Kidney (tissue), 14 donors: ENCODE results near the gene SMAD1. TPM values are rescaled to one million over a fixed set of nuclear protein-coding genes. Genes with fewer than 3 reads are reported as not detected.

ENCODE experiments used
- DNase-seq, 5 donors: peaks; one replicate each; pipeline ENCODE4 v3.0.0-alpha.2; 2013 to 2020
- FAIRE-seq: peaks from 2 replicates; lab custom pipeline; 2012; peaks lifted over from hg19 to GRCh38; lab: Jason Lieb, UNC
- H3K27ac ChIP-seq, 2 donors: one replicate each; pipeline ENCODE4 v1.7.0; 2013; ENCODE audit warnings: low read depth in 2 of 2, low read length in 2 of 2, inconsistent platforms in 1 of 2
- H3K27me3 ChIP-seq: one replicate; pipeline ENCODE4 v1.7.1; 2013; ENCODE audit warnings: low read length, inconsistent platforms; ENCODE audit not compliant: control insufficient read depth, insufficient read depth
- H3K36me3 ChIP-seq, 3 donors: one replicate each; pipeline versions ENCODE4 v1.7.0 to v1.7.1; 2013; ENCODE audit warnings: low read length in 3 of 3, control low read depth in 1 of 3, inconsistent platforms in 1 of 3; ENCODE audit not compliant: insufficient read depth in 3 of 3, control insufficient read depth in 2 of 3
- H3K4me1 ChIP-seq, 3 donors: one replicate each; pipeline versions ENCODE4 v1.7.0 to v1.7.1; 2013; ENCODE audit warnings: low read length in 3 of 3, inconsistent platforms in 1 of 3, low read depth in 1 of 3; ENCODE audit not compliant: control insufficient read depth in 2 of 3, insufficient read depth in 2 of 3
- H3K4me3 ChIP-seq, 3 donors: one replicate each; pipeline versions ENCODE4 v1.7.0 to v1.8.1; 2013; ENCODE audit warnings: low read length in 3 of 3, control low read depth in 1 of 3, inconsistent platforms in 1 of 3
- H3K9ac ChIP-seq, 3 donors: one replicate each; pipeline versions ENCODE4 v1.7.0 to v1.7.1; 2013; ENCODE audit warnings: low read length in 3 of 3, control low read depth in 1 of 3, inconsistent platforms in 1 of 3
- H3K9me3 ChIP-seq, 3 donors: one replicate each; pipeline versions ENCODE4 v1.7.0 to v1.7.1; 2013; ENCODE audit warnings: low read length in 3 of 3, control low read depth in 1 of 3, inconsistent platforms in 1 of 3; ENCODE audit not compliant: control insufficient read depth in 2 of 3, insufficient read depth in 1 of 3
- intact Hi-C: fragments of 100-400 bp; cut with DNase I; formaldehyde crosslinking; loops from one replicate; pipeline ENCODE4 v1.11.1; 2022
- polyA plus RNA-seq: library from polyadenylated mRNA; stranded (reverse); fragments of 350-450 nt; fragmentation: Illumina TruSeq; extraction: RNeasy Lipid Tissue Mini Kit (QIAGEN cat#74804); gene quantifications from one replicate; pipeline ENCODE4 v1.2.3, GENCODE V29; 2014; ENCODE audit warnings: low read depth, low replicate concordance; ENCODE audit not compliant: insufficient read depth
- total RNA-seq: library from RNA; stranded (reverse); fragmentation: NEBNext Ultra II Directional; extraction: Animal tissue kit (Norgen Biotek cat#: 25700); gene quantifications from one replicate; pipeline ENCODE4 v1.2.1, GENCODE V29; 2021
- TF ChIP-seq, protein P1 (sequence below): IDR thresholded peaks from 3 replicates; pipeline ENCODE4 v1.5.1; 2012; ENCODE audit warnings: mild to moderate bottlenecking, moderate library complexity, borderline replicate concordance; ENCODE audit not compliant: insufficient read depth; ENCODE audit errors: extremely low read depth
- donor health status: control.
- donor health status: control.
- donor health status: control.
- donor health status: control.
- donor health status: control.
- donor health status: DM: yes; HTN: yes; CAD: no.
- donor health status: Normal renal cell carcinoma (clear cell type).

Gene SMAD1
- total and polyA plus RNA-seq, 2 donors from 2014 or later = 8.9 to 39.5 TPM

DNA sequence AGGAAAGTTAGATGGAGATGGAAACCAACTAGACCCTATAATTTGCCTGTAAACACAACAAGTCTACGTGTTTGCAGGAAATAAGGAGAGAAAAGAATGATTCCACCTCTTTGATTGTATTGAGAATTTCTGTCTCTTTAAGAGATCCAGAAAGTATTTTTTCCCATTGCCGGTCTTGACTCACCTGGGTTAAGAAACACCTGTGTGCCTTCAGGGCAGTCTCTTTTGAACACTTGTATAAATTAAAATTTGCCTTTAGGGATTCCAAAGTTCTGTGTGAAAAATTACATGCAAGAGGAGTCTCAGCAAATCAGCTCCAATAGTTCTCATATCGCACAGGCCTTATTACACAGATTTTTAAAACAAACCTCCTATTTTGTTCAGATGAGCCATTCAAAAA lies 46.0 kb upstream of the SMAD1 start:
- Histone ChIP-seq H3K36me3 (no peaks in the 10 kb centered on the region), H3K4me1 (no peaks in the 10 kb centered on the region), H3K9me3 (no peaks in the 10 kb centered on the region), H3K4me3 (no peak overlapping the region), H3K27me3 (no peaks in the 10 kb centered on the region), H3K9ac (no peak overlapping the region), H3K27ac (no peak overlapping the region)
- DNase-seq (peak in 1 of 5 donors; percentile 18), FAIRE-seq (no peak)
- intact Hi-C loops = no loop called here
- TF ChIP-seq, protein P1, sequence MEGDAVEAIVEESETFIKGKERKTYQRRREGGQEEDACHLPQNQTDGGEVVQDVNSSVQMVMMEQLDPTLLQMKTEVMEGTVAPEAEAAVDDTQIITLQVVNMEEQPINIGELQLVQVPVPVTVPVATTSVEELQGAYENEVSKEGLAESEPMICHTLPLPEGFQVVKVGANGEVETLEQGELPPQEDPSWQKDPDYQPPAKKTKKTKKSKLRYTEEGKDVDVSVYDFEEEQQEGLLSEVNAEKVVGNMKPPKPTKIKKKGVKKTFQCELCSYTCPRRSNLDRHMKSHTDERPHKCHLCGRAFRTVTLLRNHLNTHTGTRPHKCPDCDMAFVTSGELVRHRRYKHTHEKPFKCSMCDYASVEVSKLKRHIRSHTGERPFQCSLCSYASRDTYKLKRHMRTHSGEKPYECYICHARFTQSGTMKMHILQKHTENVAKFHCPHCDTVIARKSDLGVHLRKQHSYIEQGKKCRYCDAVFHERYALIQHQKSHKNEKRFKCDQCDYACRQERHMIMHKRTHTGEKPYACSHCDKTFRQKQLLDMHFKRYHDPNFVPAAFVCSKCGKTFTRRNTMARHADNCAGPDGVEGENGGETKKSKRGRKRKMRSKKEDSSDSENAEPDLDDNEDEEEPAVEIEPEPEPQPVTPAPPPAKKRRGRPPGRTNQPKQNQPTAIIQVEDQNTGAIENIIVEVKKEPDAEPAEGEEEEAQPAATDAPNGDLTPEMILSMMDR = no peak

DNA sequence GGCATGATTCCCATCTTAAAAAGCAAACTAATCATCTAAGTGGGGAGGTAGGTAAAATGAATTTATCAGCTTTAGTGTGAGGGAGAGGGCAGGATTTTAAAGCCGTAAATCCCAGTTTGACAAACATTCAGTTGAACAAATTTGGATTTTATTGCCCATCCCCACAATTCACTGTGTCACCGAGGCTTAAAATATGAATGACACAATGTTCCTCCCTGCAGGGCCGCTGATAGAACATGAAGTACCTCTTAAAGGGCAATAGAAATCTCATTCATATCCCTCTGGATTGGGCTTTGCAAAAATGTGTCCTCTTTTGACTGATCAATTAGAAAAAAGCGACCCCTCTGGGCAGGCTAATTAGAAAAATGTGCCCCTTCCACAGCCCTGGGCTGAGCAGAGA lies 45.5 kb upstream of the SMAD1 start:
- Histone ChIP-seq H3K4me1 (no peaks in the 10 kb centered on the region), H3K4me3 (no peak overlapping the region), H3K36me3 (no peaks in the 10 kb centered on the region), H3K9me3 (no peaks in the 10 kb centered on the region), H3K9ac (no peak overlapping the region), H3K27me3 (no peaks in the 10 kb centered on the region), H3K27ac (no peak overlapping the region)
- TF ChIP-seq, protein P1 = no peak
- no peak for FAIRE-seq
- no peak for DNase-seq
- intact Hi-C loops = no loop called here

DNA sequence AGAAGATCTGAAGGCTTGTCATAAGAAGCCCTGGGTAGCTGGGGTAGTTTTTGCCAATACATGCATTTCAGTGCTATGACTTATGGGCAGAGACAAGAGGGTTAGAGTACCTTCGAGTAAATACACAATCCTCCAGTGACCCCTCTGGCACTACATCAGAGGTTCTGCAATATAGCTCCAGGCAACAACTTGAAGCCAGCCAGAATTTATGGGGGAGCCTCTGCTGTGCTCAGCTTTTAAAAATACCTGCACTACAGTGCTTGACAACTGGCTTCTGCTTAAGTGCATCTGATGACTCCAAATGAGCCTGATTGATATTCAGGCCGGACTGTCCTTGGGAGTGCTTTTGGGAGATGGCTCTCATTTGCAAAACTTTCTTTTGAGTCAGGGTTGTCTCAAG lies 44.9 kb upstream of the SMAD1 start:
- peak in 2 of 5 donors; percentile 11 to 27 for DNase-seq
- no peak for FAIRE-seq
- Histone ChIP-seq H3K9me3 (no peaks in the 10 kb centered on the region), H3K27ac (no peak overlapping the region), H3K9ac (no peak overlapping the region), H3K4me3 (no peak overlapping the region), H3K4me1 (no peaks in the 10 kb centered on the region), H3K36me3 (no peaks in the 10 kb centered on the region), H3K27me3 (no peaks in the 10 kb centered on the region)
- TF ChIP-seq, protein P1 = no peak
- intact Hi-C loops = no loop called here

DNA sequence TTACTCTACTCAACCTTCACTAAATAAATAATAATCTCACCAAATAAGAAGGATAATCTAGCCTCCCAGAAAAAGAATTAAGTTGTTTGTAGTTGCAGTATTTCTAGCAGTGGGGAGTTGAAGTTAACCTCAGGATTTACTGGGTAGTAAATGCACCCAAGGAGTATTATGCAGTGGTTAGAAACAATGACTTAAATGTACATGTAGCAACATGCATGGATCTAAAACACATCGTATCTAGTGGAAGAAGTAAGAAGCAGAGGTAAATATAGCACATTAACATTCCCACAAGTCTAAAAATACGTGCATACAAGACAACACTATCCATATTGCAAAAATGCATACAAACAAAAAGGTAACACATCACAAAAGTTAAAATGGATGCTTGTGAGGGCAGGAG lies 44.2 kb upstream of the SMAD1 start:
- no peak overlapping the region for H3K4me3 ChIP-seq
- no peak for FAIRE-seq

More for the DNA sequence above, 44.2 kb upstream of the SMAD1 start:
- intact Hi-C loops = no loop called here
- TF ChIP-seq, protein P1 = no peak
- H3K27me3 ChIP-seq = no peaks in the 10 kb centered on the region
- H3K4me1 ChIP-seq = no peaks in the 10 kb centered on the region
- H3K9ac ChIP-seq = no peak overlapping the region
- no peak for DNase-seq
- no peaks in the 10 kb centered on the region for H3K9me3 ChIP-seq
- H3K27ac ChIP-seq = no peak overlapping the region
- H3K36me3 ChIP-seq = no peaks in the 10 kb centered on the region
